OCI-M2 (cell line): ENCODE measurements around the gene TAAR5.
"Not testable (repeated sequence)": the region's sequence is repeated elsewhere in the genome, so short reads cannot be mapped to it uniquely, and the experiment has no call there.

ENCODE experiments used
- DNase-seq: peaks from one replicate; lab custom pipeline; 2025; ENCODE audit not compliant: unreplicated experiment; lab: John Stamatoyannopoulos, UW

TAAR5 gene

GRCh38 chr6:132570221-132570777 lies 19.2 kb downstream of the TAAR5 start, which contains the start of gene TAAR6:
TSS of gene TAAR6 (plus strand) at chr6:132570322. CDS start at chr6:132570322, 0 bp downstream.
- no peak for DNase-seq

- no peak for DNase-seq
Observed at GRCh38 chr6:132569170-132569569, 20.4 kb downstream of the TAAR5 start.

- DNase-seq = no peak
Observed at GRCh38 chr6:132568611-132569010, 20.9 kb downstream of the TAAR5 start.

- no peak for DNase-seq
Observed at GRCh38 chr6:132567566-132567965, 22.0 kb downstream of the TAAR5 start.

GRCh38 chr6:132566404-132566803 lies 23.1 kb downstream of the TAAR5 start:
- no peak for DNase-seq

- DNase-seq = not testable (repeated sequence)
Observed at GRCh38 chr6:132560087-132560486, 29.5 kb downstream of the TAAR5 start.

- no peak for DNase-seq
Observed at GRCh38 chr6:132552372-132552771, 37.2 kb downstream of the TAAR5 start, which contains the start of gene TAAR8. TSS of gene TAAR8 (plus strand) at chr6:132552672. CDS start at chr6:132552693, 21 bp downstream.

- DNase-seq = no peak
Observed at GRCh38 chr6:132551214-132551613, 38.3 kb downstream of the TAAR5 start.

GRCh38 chr6:132548746-132549463 lies 40.6 kb downstream of the TAAR5 start:
- no peak for DNase-seq

- no peak for DNase-seq
Observed at GRCh38 chr6:132544826-132545225, 44.7 kb downstream of the TAAR5 start.
